ENCODE measurements around the gene PIGU.

PIGU gene

DNA sequence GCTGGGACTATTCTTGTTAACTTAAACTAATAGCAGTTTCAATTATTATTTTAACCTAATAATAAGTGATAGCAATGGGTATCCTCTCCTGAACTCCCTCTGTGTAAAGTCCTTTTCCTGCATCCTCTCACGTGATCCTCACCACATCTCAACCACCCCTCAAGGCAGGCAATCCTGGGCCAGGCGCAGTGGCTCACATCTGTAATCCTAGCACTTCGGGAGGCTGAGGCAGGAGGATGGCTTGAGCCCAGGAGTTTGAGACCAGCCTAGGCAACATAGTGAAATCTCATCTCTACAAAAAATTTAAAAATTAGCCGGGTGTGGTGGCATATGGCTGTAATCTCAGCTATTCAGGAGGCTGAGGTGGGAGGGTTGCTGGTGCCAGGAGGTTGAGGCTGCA lies 94.7 kb downstream of the PIGU start:
- peaks cover 4 to 5% of the 10 kb centered on the region in 2 donors for H3K4me1 ChIP-seq (ENCODE audit: control insufficient read depth in 1 of 2, insufficient read depth in 2 of 2, low read length in 2 of 2)
- no peaks in the 10 kb centered on the region for H3K9me3 ChIP-seq (ENCODE audit: control insufficient read depth in 1 of 2, low read length in 2 of 2)
- no peaks in the 10 kb centered on the region for H3K27me3 ChIP-seq (ENCODE audit: low read depth, low read length)
- H3K36me3 ChIP-seq (ENCODE audit: control insufficient read depth in 1 of 2, insufficient read depth in 2 of 2, low read length in 2 of 2): peaks cover 8 to 19% of the 10 kb centered on the region in 2 donors
- H3K4me3 ChIP-seq (ENCODE audit: low read depth in 1 of 2, low read length in 2 of 2): no peak overlapping the region
- no peak overlapping the region for H3K27ac ChIP-seq (ENCODE audit: low read length)

DNA sequence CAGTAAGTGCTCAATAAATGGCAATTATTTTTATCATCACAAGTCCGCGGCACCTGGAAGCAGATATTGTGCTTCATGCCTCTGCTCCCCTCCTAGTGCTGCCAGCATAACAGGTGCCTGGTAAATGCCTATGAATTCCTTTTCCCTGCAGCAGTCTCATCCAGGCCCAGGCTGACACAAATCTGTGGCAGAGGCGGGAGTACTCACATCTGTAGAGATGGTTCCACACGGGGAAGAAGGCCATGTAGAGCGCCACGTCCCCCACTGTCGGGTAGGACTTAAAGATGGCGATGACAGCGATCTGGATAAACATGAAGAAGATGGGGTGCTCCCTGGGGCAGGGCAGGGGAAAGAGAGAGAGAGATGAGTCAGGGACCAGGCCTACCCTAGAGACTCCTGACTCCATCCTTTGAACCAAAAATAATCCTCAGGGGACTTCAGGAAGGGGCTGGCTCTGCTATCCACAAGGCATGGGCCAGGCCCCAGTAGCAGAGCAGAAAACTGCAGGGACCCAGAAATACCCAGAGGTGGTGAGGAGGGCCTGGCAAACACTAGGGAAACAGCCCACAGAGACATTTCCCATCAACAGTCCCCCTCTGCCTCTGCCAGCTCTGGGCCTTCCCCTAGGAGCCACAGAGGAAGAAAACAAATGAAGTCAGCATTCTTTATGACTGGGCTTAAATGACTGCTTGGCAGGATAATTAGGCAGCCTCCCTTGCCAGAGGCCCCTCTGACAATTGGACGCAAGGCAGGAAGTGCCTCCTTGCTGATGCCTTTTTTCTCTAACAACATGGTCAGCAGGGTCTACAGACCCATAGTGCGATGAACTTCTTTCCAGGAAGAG lies 95.3 kb downstream of the PIGU start:
- Histone ChIP-seq H3K27me3 (ENCODE audit: low read depth, low read length) (no peaks in the 10 kb centered on the region), H3K9me3 (ENCODE audit: control insufficient read depth in 1 of 2, low read length in 2 of 2) (no peaks in the 10 kb centered on the region), H3K4me3 (ENCODE audit: low read depth in 1 of 2, low read length in 2 of 2) (no peak overlapping the region), H3K4me1 (ENCODE audit: control insufficient read depth in 1 of 2, insufficient read depth in 2 of 2, low read length in 2 of 2) (peaks cover 4 to 5% of the 10 kb centered on the region in 2 donors), H3K36me3 (ENCODE audit: control insufficient read depth in 1 of 2, insufficient read depth in 2 of 2, low read length in 2 of 2) (peaks cover 8 to 20% of the 10 kb centered on the region in 2 donors), H3K27ac (ENCODE audit: low read length) (no peak overlapping the region)

DNA sequence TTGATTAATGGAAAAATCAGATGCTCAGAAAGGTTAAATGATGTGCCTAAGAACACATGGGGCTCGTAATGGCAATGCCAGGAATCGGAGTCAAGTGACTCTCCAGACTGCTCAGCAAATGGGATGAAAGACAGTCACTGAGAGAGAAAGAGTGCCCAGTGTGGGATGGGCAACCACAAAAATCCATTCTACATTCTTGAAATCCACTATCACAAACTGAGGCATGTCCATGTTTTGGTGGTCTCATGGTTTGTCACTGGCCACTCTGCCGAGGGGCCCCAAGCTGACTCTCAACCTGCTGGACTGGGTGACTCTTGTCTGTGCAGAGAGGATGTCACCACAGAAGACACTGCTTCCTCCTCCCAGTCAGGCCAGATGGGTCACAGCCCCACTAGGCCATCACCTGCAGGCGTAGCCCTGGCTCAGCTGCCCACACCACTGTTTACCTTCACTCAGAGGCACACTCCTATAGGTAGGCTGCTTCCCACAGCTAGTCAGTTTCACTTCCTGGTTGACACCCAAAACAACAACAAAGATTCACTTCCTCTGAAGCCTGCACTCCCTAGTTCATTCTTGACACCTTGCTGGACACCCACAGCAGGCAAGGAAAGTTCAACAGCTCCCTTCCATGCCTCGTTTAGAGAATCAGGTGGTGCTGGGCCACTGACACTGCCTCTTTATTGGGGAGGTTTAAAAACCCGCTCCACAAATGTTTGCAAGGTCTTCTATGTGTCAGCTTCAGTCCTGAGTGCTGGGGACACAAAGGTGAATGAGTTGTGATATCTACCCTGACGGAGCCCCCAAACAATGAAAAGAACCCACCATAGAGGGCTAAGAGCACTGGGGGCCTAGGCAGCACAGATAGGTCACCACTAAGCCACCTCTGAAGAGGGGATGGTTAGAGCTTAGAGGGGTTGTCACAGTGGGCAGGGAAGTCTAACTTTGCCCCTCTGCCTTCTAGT lies 96.6 kb downstream of the PIGU start:
- Histone ChIP-seq H3K27me3 (ENCODE audit: low read depth, low read length) (no peaks in the 10 kb centered on the region), H3K27ac (ENCODE audit: low read length) (no peak overlapping the region), H3K36me3 (ENCODE audit: control insufficient read depth in 1 of 2, insufficient read depth in 2 of 2, low read length in 2 of 2) (peaks cover 8 to 21% of the 10 kb centered on the region in 2 donors), H3K9me3 (ENCODE audit: control insufficient read depth in 1 of 2, low read length in 2 of 2) (no peaks in the 10 kb centered on the region), H3K4me1 (ENCODE audit: control insufficient read depth in 1 of 2, insufficient read depth in 2 of 2, low read length in 2 of 2) (peaks cover 4 to 5% of the 10 kb centered on the region in 2 donors), H3K4me3 (ENCODE audit: low read depth in 1 of 2, low read length in 2 of 2) (no peak overlapping the region)

DNA sequence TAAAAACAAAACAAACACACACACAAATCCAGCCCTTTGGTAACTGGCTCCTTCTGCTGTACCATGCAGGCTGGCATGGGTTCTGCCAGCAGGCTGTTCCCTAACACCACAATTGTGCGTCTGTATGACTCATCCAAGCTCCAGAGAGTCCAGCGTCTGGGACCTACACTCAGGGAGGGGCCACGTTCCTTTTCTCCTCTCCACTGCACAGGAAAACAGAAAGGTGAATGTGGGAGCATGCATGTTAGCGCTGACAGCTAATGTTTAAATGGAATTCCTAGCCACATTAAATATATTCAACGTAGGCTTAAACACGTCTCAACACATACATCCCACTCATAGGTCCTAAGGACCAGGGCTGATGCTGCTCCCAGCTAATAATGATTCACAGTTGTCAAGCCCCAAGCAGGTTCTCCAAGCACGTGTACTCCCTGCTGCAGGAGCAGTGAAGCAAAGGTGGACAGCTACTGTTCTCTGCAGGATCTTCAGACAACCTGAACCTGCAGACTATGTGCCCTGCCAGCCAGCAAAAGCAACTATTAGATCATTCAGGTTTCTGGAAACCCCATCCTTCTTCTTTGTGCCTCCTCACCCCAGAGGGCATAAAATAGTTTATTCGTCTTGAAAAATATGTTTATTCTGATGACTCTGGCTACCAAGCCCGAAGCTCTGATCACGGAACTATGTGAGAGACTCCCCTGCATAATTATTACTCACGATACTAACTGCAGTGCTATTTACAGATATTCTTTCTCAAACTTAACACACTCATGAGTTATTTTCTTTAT lies 97.5 kb downstream of the PIGU start:
- H3K4me1 ChIP-seq (ENCODE audit: control insufficient read depth in 1 of 2, insufficient read depth in 2 of 2, low read length in 2 of 2): peaks cover 4 to 5% of the 10 kb centered on the region in 2 donors

DNA sequence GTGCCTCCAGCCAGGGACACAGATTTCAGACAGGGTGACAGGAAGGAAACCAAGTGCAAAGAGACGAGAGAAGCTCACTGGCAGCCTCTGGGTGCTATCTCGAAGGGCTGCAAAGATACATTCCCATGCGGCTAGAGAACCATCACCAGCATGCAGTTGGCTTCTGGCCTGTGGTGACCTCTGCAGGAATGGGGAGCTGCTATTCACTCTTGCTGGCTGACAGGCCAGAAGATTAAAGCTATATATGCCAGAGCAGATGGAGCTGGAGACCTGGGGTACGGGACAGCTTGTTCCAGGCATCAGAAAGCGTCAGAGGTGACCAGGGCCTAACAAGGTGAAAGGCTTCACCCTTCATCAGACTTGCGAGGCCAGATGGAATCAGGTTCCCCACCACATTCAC lies 98.4 kb downstream of the PIGU start:
- Histone ChIP-seq H3K27me3 (ENCODE audit: low read depth, low read length) (no peaks in the 10 kb centered on the region), H3K9me3 (ENCODE audit: control insufficient read depth in 1 of 2, low read length in 2 of 2) (no peaks in the 10 kb centered on the region), H3K4me3 (ENCODE audit: low read depth in 1 of 2, low read length in 2 of 2) (no peak overlapping the region), H3K4me1 (ENCODE audit: control insufficient read depth in 1 of 2, insufficient read depth in 2 of 2, low read length in 2 of 2) (peaks cover 4 to 5% of the 10 kb centered on the region in 2 donors), H3K36me3 (ENCODE audit: control insufficient read depth in 1 of 2, insufficient read depth in 2 of 2, low read length in 2 of 2) (peaks cover 11 to 31% of the 10 kb centered on the region in 2 donors), H3K27ac (ENCODE audit: low read length) (no peak overlapping the region)

More for the DNA sequence above, 97.5 kb downstream of the PIGU start:
- no peaks in the 10 kb centered on the region for H3K9me3 ChIP-seq (ENCODE audit: control insufficient read depth in 1 of 2, low read length in 2 of 2)
- H3K4me3 ChIP-seq (ENCODE audit: low read depth in 1 of 2, low read length in 2 of 2): no peak overlapping the region
- peaks cover 5 to 23% of the 10 kb centered on the region in 2 donors for H3K36me3 ChIP-seq (ENCODE audit: control insufficient read depth in 1 of 2, insufficient read depth in 2 of 2, low read length in 2 of 2)
- H3K27me3 ChIP-seq (ENCODE audit: low read depth, low read length): no peaks in the 10 kb centered on the region
- H3K27ac ChIP-seq (ENCODE audit: low read length): no peak overlapping the region

DNA sequence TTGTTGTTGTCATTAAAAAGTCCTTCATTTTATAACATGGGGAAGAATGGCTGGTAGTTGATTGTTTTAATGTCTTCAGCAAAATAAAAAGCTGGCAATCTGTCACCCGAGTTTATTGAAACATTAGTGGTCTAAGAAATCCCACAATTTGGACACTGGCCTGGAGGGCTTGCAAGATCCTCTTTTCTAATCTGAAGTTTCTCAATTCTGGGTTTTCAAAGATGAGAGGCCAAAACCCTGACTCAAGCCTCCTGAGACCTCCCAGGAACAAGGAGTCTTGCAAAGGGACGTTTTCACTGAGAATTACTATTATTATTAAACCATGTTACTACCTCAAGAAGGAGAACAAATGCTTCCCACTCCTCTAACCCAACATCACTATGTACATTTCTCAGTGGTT lies 98.9 kb downstream of the PIGU start:
- Histone ChIP-seq H3K9me3 (ENCODE audit: control insufficient read depth in 1 of 2, low read length in 2 of 2) (no peaks in the 10 kb centered on the region), H3K27me3 (ENCODE audit: low read depth, low read length) (no peaks in the 10 kb centered on the region), H3K27ac (ENCODE audit: low read length) (no peak overlapping the region), H3K36me3 (ENCODE audit: control insufficient read depth in 1 of 2, insufficient read depth in 2 of 2, low read length in 2 of 2) (peaks cover 12 to 29% of the 10 kb centered on the region in 2 donors), H3K4me1 (ENCODE audit: control insufficient read depth in 1 of 2, insufficient read depth in 2 of 2, low read length in 2 of 2) (peaks cover 4 to 5% of the 10 kb centered on the region in 2 donors), H3K4me3 (ENCODE audit: low read depth in 1 of 2, low read length in 2 of 2) (no peak overlapping the region)

DNA sequence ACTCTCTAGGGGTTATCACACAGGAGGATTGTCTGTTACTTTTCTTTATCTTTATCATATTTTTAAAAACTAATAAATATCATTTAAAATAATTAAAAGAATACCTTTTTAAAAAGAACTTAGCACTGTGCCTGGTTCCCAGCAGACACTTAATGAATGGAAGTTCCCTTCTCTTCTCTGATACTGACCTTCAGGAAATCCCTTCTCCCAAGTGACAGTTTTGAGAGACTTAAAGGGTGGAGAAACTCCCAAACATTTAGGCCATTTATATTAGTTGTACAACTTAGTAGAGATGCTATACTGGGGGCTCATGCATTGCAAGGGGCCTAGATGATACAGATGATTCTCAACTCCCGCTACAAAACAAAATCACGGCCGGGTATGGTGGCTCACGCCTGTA lies 99.8 kb downstream of the PIGU start:
- H3K4me1 ChIP-seq (ENCODE audit: control insufficient read depth in 1 of 2, insufficient read depth in 2 of 2, low read length in 2 of 2): peaks cover 4 to 5% of the 10 kb centered on the region in 2 donors
- no peak overlapping the region for H3K27ac ChIP-seq (ENCODE audit: low read length)
- H3K36me3 ChIP-seq (ENCODE audit: control insufficient read depth in 1 of 2, insufficient read depth in 2 of 2, low read length in 2 of 2): peaks cover 12 to 24% of the 10 kb centered on the region in 2 donors
- no peaks in the 10 kb centered on the region for H3K27me3 ChIP-seq (ENCODE audit: low read depth, low read length)
- H3K4me3 ChIP-seq (ENCODE audit: low read depth in 1 of 2, low read length in 2 of 2): no peak overlapping the region
- no peaks in the 10 kb centered on the region for H3K9me3 ChIP-seq (ENCODE audit: control insufficient read depth in 1 of 2, low read length in 2 of 2)

DNA sequence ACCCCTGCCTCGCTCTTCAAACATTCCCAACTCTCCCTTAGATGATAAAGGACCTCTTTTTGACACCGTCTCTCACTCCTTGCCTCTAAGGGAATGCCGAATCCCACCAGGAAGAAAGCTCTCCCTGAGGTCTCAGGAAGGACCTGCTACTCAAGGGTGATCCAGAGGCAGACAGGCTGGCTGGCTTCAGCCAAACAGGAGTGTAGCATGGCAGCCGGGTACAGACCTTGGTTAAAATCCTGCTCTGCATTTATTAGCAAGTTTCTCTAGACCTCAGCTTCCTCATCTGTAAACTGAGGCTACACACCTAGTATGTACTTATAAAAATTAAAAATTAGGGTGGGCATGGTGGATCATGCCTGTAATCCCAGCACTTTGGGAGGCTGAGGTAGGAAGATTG lies 101.1 kb downstream of the PIGU start:
- Histone ChIP-seq H3K27ac (ENCODE audit: low read length) (no peak overlapping the region), H3K4me3 (ENCODE audit: low read depth in 1 of 2, low read length in 2 of 2) (no peak overlapping the region), H3K4me1 (ENCODE audit: control insufficient read depth in 1 of 2, insufficient read depth in 2 of 2, low read length in 2 of 2) (peaks cover 0 to 5% of the 10 kb centered on the region in 2 donors), H3K9me3 (ENCODE audit: control insufficient read depth in 1 of 2, low read length in 2 of 2) (no peaks in the 10 kb centered on the region), H3K27me3 (ENCODE audit: low read depth, low read length) (no peaks in the 10 kb centered on the region), H3K36me3 (ENCODE audit: control insufficient read depth in 1 of 2, insufficient read depth in 2 of 2, low read length in 2 of 2) (peaks cover 21 to 32% of the 10 kb centered on the region in 2 donors)

DNA sequence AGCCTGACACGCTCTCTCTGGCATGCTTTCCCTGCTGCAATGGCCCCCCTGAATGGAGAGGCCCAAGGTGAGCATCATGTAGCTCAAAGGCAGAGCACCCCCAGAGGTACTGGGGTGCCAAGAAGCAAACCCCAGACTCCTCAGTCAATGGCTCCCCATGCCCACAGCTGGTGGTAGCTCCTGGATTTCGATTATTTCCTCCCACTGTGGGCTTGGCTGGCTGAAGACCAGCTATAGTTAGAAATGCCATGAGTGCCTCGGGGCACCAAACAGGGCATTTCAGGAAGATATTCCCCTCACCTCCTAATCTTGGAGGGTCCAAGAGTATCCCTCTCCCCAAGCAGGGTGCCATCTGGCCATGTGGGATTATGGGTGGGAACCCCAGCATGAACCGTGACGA lies 101.6 kb downstream of the PIGU start:
- Histone ChIP-seq H3K4me3 (ENCODE audit: low read depth in 1 of 2, low read length in 2 of 2) (no peak overlapping the region), H3K4me1 (ENCODE audit: control insufficient read depth in 1 of 2, insufficient read depth in 2 of 2, low read length in 2 of 2) (peaks cover 0 to 5% of the 10 kb centered on the region in 2 donors), H3K36me3 (ENCODE audit: control insufficient read depth in 1 of 2, insufficient read depth in 2 of 2, low read length in 2 of 2) (peaks cover 21 to 32% of the 10 kb centered on the region in 2 donors), H3K27ac (ENCODE audit: low read length) (no peak overlapping the region), H3K27me3 (ENCODE audit: low read depth, low read length) (no peaks in the 10 kb centered on the region), H3K9me3 (ENCODE audit: control insufficient read depth in 1 of 2, low read length in 2 of 2) (no peaks in the 10 kb centered on the region)

DNA sequence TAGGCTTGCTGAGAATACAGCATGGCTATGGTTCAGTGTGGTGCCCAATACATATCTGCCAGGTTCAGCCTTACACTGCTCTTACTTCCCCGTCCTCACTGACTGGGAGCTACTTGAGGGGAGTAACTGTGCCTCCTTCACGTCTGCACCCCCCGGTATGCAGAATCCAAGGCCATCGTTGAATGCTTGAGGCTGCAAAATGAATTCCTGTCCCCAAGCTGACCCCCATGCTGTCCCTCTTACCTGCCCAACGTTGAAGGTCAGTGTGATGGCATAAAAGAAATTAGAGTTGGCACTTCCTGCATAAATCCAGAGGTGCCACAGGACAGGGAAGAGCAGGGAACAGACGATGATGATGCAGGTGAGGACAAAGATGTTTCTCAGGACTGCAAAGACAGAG lies 102.0 kb downstream of the PIGU start:
- Histone ChIP-seq H3K27me3 (ENCODE audit: low read depth, low read length) (no peaks in the 10 kb centered on the region), H3K4me3 (ENCODE audit: low read depth in 1 of 2, low read length in 2 of 2) (no peak overlapping the region), H3K36me3 (ENCODE audit: control insufficient read depth in 1 of 2, insufficient read depth in 2 of 2, low read length in 2 of 2) (peaks cover 21 to 32% of the 10 kb centered on the region in 2 donors), H3K9me3 (ENCODE audit: control insufficient read depth in 1 of 2, low read length in 2 of 2) (no peaks in the 10 kb centered on the region), H3K4me1 (ENCODE audit: control insufficient read depth in 1 of 2, insufficient read depth in 2 of 2, low read length in 2 of 2) (peaks cover 0 to 5% of the 10 kb centered on the region in 2 donors), H3K27ac (ENCODE audit: low read length) (no peak overlapping the region)
